HepG2 (cell line): ENCODE results near the gene ISY1. TPM values are rescaled to one million over a fixed set of nuclear protein-coding genes. Genes with fewer than 3 reads are reported as not detected.

Experiments
- ATF1 ChIP-seq: IDR thresholded peaks from 2 replicates; pipeline ENCODE4 v1.6.1; 2016; ENCODE audit warnings: mild to moderate bottlenecking, control low read depth
- CENPT ChIP-seq: sonication (generic); formaldehyde crosslinking; IDR thresholded peaks from 2 replicates; pipeline ENCODE4 v1.8.0; 2022; ENCODE audit warnings: low read depth, mild to moderate bottlenecking, moderate library complexity, missing genetic modification reagents
- HNF1A ChIP-seq, 2 experiments: sonication (generic) in 1 of 2; formaldehyde crosslinking in 1 of 2; IDR thresholded peaks; 2 replicates each; pipeline versions ENCODE4 v1.4.0 to v1.6.1; 2016 to 2020; ENCODE audit warnings: borderline replicate concordance in 1 of 2, low read depth in 1 of 2, mild to moderate bottlenecking in 1 of 2, missing genetic modification reagents in 1 of 2
- JARID2 ChIP-seq: sonication (generic); formaldehyde crosslinking; IDR thresholded peaks from 2 replicates; pipeline ENCODE4 v1.8.1; 2023; ENCODE audit warnings: missing genetic modification reagents, inconsistent platforms; ENCODE audit not compliant: insufficient replicate concordance
- KAT2B ChIP-seq: fragments of 150-350 bp; IDR thresholded peaks from 2 replicates; pipeline ENCODE4 v1.6.1; 2014; ENCODE audit warnings: low read depth, low read length, borderline replicate concordance
- RFX5 ChIP-seq: IDR thresholded peaks from 2 replicates; pipeline ENCODE4 v1.6.1; 2011; ENCODE audit warnings: low read depth, low read length, improper control_type of control experiment
- TOPORS ChIP-seq: sonication (generic); formaldehyde crosslinking; IDR thresholded peaks from 2 replicates; pipeline ENCODE4 v1.8.0; 2023; ENCODE audit warnings: mild to moderate bottlenecking, missing genetic modification reagents
- ZFP37 ChIP-seq: sonication (generic); formaldehyde crosslinking; IDR thresholded peaks from 2 replicates; pipeline ENCODE4 v1.4.0; 2020; ENCODE audit warnings: missing genetic modification reagents, borderline replicate concordance
- ZNF12 ChIP-seq: sonication (generic); formaldehyde crosslinking; IDR thresholded peaks from 2 replicates; pipeline ENCODE4 v1.5.0; 2020; ENCODE audit warnings: missing genetic modification reagents
- ZNF451 ChIP-seq: sonication (generic); formaldehyde crosslinking; IDR thresholded peaks from 2 replicates; pipeline ENCODE4 v1.5.0; 2020; ENCODE audit warnings: mild to moderate bottlenecking, missing genetic modification reagents
- ZNF562 ChIP-seq: sonication (generic); formaldehyde crosslinking; IDR thresholded peaks from 2 replicates; pipeline ENCODE4 v1.8.0; 2022; ENCODE audit warnings: missing genetic modification reagents, borderline replicate concordance
- ZNF720 ChIP-seq: sonication (generic); formaldehyde crosslinking; IDR thresholded peaks from 2 replicates; pipeline ENCODE4 v1.4.0; 2020; ENCODE audit warnings: missing genetic modification reagents
- ZNF772 ChIP-seq: sonication (generic); formaldehyde crosslinking; IDR thresholded peaks from 2 replicates; pipeline ENCODE4 v1.5.0; 2020; ENCODE audit warnings: mild to moderate bottlenecking, missing genetic modification reagents
- polyA plus RNA-seq, 8 experiments: library from polyadenylated mRNA; depleted of rRNA in 3 of 8; stranded (reverse) in 7 of 8; unstranded in 1 of 8; fragments of >200 nt; fragmentation: Illumina TruSeq in 4 of 8; extraction: Trizol in 4 of 8; gene quantifications; 2 replicates each; pipeline versions ENCODE4 v1.2.1 to v1.2.3, GENCODE V29; 2011 to 2016; ENCODE audit warnings: low read depth in 4 of 8, missing spikeins in 1 of 8, mixed read lengths in 1 of 8; ENCODE audit not compliant: insufficient read depth in 1 of 8
- total RNA-seq, 5 experiments: library from RNA; depleted of rRNA; stranded (reverse); fragments of >200 nt; fragmentation: Illumina TruSeq; extraction: Trizol; gene quantifications; 2 replicates each; pipeline ENCODE4 v1.2.3, GENCODE V29; 2016; ENCODE audit warnings: low read depth in 1 of 5
- TF ChIP-seq, protein P1 (sequence below): sonication (generic); formaldehyde crosslinking; IDR thresholded peaks from 2 replicates; pipeline ENCODE4 v1.4.0; 2020; ENCODE audit warnings: mild to moderate bottlenecking, missing genetic modification reagents
- TF ChIP-seq, protein P2 (sequence below): sonication (generic); formaldehyde crosslinking; IDR thresholded peaks from 2 replicates; pipeline ENCODE4 v1.5.0; 2020; ENCODE audit warnings: mild to moderate bottlenecking, missing genetic modification reagents

The ISY1 gene
- total and polyA plus RNA-seq, 2 of the 13 experiments (the other 11 are each of a cell fraction or from before 2014, with no cell fraction given) = 21.0 to 39.1 TPM

DNA sequence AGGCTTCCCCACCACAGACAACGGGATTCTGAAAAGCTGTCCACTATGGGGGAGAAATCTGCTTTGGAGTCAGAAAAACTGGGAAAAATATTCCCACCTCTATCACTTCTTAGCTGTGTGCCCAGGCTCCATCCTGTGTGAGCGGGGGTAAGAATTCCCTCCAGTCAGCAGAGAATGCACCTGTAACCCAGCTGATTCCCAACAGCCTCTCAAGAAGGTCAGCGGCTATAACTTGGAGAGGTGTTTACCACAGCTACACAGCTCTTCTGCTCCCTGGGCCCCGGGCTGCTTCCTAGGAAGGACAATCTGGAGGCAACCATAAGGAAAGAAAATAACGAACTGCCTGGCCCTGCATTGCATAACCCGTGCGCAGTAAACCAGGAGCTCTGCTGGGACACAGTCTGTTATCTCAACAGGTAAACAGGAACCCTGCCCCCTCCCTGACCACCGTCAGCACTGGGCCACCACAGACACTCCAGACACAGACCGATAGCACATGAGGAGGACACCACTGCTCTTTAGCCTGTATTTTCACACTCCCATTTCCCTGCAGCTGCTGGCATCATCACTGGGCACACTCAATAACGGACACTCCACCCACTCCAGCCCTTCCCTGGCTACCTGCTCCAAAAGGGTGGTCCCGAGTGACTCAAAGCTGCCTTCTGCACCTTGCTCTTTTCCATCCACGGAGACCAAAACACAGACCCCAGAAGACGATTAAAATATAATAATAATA, 41.3 kb downstream of the ISY1 start (continued):
- TF ChIP-seq, protein P1, sequence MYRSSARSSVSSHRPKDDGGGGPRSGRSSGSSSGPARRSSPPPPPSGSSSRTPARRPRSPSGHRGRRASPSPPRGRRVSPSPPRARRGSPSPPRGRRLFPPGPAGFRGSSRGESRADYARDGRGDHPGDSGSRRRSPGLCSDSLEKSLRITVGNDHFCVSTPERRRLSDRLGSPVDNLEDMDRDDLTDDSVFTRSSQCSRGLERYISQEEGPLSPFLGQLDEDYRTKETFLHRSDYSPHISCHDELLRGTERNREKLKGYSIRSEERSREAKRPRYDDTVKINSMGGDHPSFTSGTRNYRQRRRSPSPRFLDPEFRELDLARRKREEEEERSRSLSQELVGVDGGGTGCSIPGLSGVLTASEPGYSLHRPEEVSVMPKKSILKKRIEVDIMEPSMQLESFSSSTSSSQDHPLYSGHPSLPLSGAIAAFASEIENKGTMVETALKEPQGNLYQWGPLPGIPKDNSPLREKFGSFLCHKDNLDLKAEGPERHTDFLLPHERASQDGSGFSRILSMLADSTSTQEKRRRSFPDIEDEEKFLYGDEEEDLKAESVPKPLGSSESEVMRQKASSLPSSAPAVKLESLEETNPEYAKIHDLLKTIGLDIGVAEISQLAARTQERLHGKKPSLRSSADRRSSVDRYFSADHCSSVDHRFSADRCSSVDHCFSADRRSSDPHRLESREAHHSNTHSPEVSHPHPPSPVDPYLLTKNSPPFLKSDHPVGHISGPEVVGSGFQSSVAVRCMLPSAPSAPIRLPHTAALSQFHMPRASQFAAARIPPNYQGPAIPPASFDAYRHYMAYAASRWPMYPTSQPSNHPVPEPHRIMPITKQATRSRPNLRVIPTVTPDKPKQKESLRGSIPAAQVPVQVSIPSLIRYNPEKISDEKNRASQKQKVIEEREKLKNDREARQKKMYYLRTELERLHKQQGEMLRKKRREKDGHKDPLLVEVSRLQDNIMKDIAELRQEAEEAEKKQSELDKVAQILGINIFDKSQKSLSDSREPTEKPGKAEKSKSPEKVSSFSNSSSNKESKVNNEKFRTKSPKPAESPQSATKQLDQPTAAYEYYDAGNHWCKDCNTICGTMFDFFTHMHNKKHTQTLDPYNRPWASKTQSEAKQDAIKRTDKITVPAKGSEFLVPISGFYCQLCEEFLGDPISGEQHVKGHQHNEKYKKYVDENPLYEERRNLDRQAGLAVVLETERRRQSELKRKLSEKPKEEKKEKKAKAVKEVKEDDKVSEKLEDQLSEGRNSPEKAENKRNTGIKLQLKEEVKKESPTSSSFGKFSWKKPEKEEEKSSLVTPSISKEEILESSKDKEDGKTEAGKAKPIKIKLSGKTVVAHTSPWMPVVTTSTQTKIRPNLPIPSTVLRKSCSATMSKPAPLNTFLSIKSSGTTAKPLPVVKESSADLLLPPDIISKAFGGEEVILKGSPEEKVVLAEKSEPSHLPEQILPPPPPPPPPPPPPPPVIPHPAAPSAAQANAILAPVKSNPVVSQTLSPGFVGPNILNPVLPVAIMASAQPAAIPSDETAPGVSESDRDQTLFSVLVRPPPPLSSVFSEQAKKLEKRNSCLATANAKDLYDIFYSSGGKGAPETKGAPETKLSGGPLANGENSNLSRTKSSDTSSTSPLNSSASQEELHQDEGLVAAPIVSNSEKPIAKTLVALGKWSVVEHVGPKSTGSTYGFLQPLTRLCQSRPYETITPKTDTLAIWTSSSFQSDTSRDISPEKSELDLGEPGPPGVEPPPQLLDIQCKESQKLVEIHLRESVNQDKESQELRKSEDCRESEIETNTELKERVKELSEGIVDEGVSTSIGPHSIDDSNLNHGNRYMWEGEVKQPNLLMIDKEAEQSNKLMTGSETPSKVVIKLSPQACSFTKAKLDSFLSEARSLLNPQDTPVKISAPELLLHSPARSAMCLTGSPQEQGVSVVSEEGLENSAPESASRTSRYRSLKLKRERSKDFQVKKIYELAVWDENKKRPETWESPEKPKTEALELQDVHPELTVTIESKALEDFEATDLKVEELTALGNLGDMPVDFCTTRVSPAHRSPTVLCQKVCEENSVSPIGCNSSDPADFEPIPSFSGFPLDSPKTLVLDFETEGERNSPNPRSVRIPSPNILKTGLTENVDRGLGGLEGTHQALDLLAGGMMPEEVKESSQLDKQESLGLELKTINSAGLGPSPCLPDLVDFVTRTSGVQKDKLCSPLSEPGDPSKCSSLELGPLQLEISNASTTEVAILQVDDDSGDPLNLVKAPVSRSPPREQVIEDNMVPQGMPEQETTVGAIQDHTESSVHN (CRISPR knock-in tag) = peak; percentile 55; the same call in 1 of the 2 replicates
- TF ChIP-seq ZNF12 (peak; percentile 49; the same call in 1 of the 2 replicates), RFX5 (no peak), HNF1A (IDR thresholded peaks at IDR 0.05; ENCODE audit: low read depth) (peak; percentile 13; the same call in 1 of the 2 replicates), HNF1A (CRISPR knock-in tag; IDR thresholded peaks at IDR 0.05; ENCODE audit: borderline replicate concordance) (peak; percentile 59; the same call in 1 of the 2 replicates), ZFP37 (CRISPR knock-in tag) (no peak), KAT2B (no peak), CENPT (no peak), ZNF720 (no peak), ZNF772 (CRISPR knock-in tag) (peak; percentile 85), ATF1 (CRISPR knock-in tag) (0 out of 2 replicates have a peak, but pooled peaks have one; percentile 16), TOPORS (CRISPR knock-in tag) (no peak), ZNF451 (CRISPR knock-in tag) (no peak), JARID2 (CRISPR knock-in tag) (no peak), ZNF562 (CRISPR knock-in tag) (no peak)
- TF ChIP-seq, protein P2, sequence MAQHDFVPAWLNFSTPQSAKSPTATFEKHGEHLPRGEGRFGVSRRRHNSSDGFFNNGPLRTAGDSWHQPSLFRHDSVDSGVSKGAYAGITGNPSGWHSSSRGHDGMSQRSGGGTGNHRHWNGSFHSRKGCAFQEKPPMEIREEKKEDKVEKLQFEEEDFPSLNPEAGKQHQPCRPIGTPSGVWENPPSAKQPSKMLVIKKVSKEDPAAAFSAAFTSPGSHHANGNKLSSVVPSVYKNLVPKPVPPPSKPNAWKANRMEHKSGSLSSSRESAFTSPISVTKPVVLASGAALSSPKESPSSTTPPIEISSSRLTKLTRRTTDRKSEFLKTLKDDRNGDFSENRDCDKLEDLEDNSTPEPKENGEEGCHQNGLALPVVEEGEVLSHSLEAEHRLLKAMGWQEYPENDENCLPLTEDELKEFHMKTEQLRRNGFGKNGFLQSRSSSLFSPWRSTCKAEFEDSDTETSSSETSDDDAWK (CRISPR knock-in tag) = no peak
